CD4-positive, alpha-beta T cell (primary cell): ENCODE measurements around the gene PDE7B. TPM values are rescaled to one million over a fixed set of nuclear protein-coding genes. Genes with fewer than 3 reads are reported as not detected.

Experiments
- ATAC-seq: fragments of 200-7000 bp; cut with Tn5 transposase; one replicate; pipeline ENCODE4 v1.10.0; 2022; ENCODE audit warnings: mild to moderate bottlenecking; ENCODE audit not compliant: poor library complexity
- CTCF ChIA-PET: fragments of 350-600 bp; sonication (Branson Sonifier 250); formaldehyde crosslinking; loops from one replicate; lab custom pipeline; 2021; ENCODE audit warnings: antibody characterized with exemption, inconsistent platforms; lab: Charles Lee
- POLR2A ChIA-PET: fragments of 350-600 bp; sonication (Branson Sonifier 250); formaldehyde crosslinking; loops from one replicate; lab custom pipeline; 2021; ENCODE audit warnings: antibody characterized with exemption, inconsistent platforms; lab: Charles Lee
- DNase-seq, 14 experiments: peaks; one replicate each; pipeline ENCODE4 v3.0.0-alpha.2; 2013 to 2020; ENCODE audit warnings: mixed read lengths in 2 of 14
- H3K27ac ChIP-seq, 2 donors: one replicate each; pipeline versions ENCODE4 v1.5.1 to v1.7.0; 2013; ENCODE audit warnings: low read length in 2 of 2, low read depth in 1 of 2, mild to moderate bottlenecking in 1 of 2
- H3K27me3 ChIP-seq, 2 experiments: 1 replicate in 1 of 2; 2 replicates in 1 of 2; pipeline versions ENCODE4 v1.6.1 to v1.7.0; 2013; ENCODE audit warnings: low read length in 2 of 2, control low read depth in 1 of 2, mild to moderate bottlenecking in 1 of 2, moderate library complexity in 1 of 2; ENCODE audit not compliant: insufficient read depth in 2 of 2, control insufficient read depth in 1 of 2
- H3K36me3 ChIP-seq: one replicate; pipeline ENCODE4 v1.6.1; 2013; ENCODE audit warnings: low read length, control low read depth; ENCODE audit not compliant: insufficient read depth
- H3K4me1 ChIP-seq: one replicate; pipeline ENCODE4 v1.6.1; 2013; ENCODE audit warnings: low read length, control low read depth; ENCODE audit not compliant: insufficient read depth
- H3K4me3 ChIP-seq: one replicate; pipeline ENCODE4 v1.5.1; 2013; ENCODE audit warnings: mild to moderate bottlenecking, low read length, moderate library complexity
- H3K9me3 ChIP-seq, 2 experiments: 1 replicate in 1 of 2; 2 replicates in 1 of 2; pipeline versions ENCODE4 v1.6.1 to v1.7.0; 2013; ENCODE audit warnings: low read length in 2 of 2, mild to moderate bottlenecking in 2 of 2, control low read depth in 1 of 2, moderate library complexity in 1 of 2; ENCODE audit not compliant: control insufficient read depth in 1 of 2, insufficient read depth in 1 of 2
- H3K27ac Mint-ChIP-seq: one replicate; pipeline ENCODE4 v1.8.0; 2020; ENCODE audit warnings: mixed read lengths
- H3K27me3 Mint-ChIP-seq: one replicate; pipeline ENCODE4 v1.8.0; 2021; ENCODE audit warnings: mixed read lengths
- H3K36me3 Mint-ChIP-seq: one replicate; pipeline ENCODE4 v1.8.0; 2021; ENCODE audit warnings: low read depth, mixed read lengths
- H3K4me1 Mint-ChIP-seq: one replicate; pipeline ENCODE4 v1.8.0; 2021; ENCODE audit warnings: low read depth, mixed read lengths
- H3K4me3 Mint-ChIP-seq: one replicate; pipeline ENCODE4 v1.8.0; 2020; ENCODE audit warnings: mild to moderate bottlenecking, mixed read lengths
- H3K9me3 Mint-ChIP-seq: one replicate; pipeline ENCODE4 v1.8.0; 2020; ENCODE audit warnings: mixed read lengths
- CTCF ChIP-seq: fragments of 200-600 bp; IDR thresholded peaks from one replicate; pipeline ENCODE4 v1.8.0; 2022; ENCODE audit warnings: antibody characterized with exemption, mild to moderate bottlenecking
- intact Hi-C, 2 experiments: fragments of 100-400 bp; cut with DNase I in 1 of 2; cut with micrococcal nuclease in 1 of 2; formaldehyde crosslinking; loops; one replicate each; pipeline versions ENCODE4 v1.15.1 to v1.9.0; 2023 to 2025; cut with DNase I, micrococcal nuclease
- total RNA-seq, 174 experiments: library from RNA in 2 of 174; stranded (reverse) in 2 of 174; gene quantifications; one replicate each; pipeline ENCODE4 v1.2.3 and lab custom pipeline; 2021 to 2026

Gene PDE7B
- total RNA-seq, 2 experiments from 2014 or later, result 0.25 to 0.34 TPM

- no peak for ATAC-seq
- Histone ChIP-seq H3K9me3 (no peaks in the 10 kb centered on the region), H3K4me3 (no peak overlapping the region), H3K27me3 (no peaks in the 10 kb centered on the region), H3K36me3 (no peaks in the 10 kb centered on the region), H3K27ac (no peak overlapping the region), H3K4me1 (no peaks in the 10 kb centered on the region)
- DNase-seq, result no peak
- H3K4me3 Mint-ChIP-seq, result no peak overlapping the region
- H3K36me3 Mint-ChIP-seq, result no peaks in the 10 kb centered on the region
- peaks cover 5% of the 10 kb centered on the region for H3K9me3 Mint-ChIP-seq
- TF ChIP-seq CTCF, result no peak
- no peak overlapping the region for H3K27ac Mint-ChIP-seq
- no peaks in the 10 kb centered on the region for H3K4me1 Mint-ChIP-seq
- ChIA-PET CTCF (no interaction called here), POLR2A (no interaction called here)
- intact Hi-C loops, result no loop called here
- peaks cover 4% of the 10 kb centered on the region for H3K27me3 Mint-ChIP-seq
These were observed 207.4 kb downstream of the PDE7B start for GRCh38 chr6:136058852-136059251.

- intact Hi-C loops, result no loop called here
- no peak for ATAC-seq
- Histone ChIP-seq H3K36me3 (no peaks in the 10 kb centered on the region), H3K4me1 (no peaks in the 10 kb centered on the region), H3K4me3 (no peak overlapping the region), H3K27me3 (no peaks in the 10 kb centered on the region), H3K27ac (no peak overlapping the region), H3K9me3 (no peaks in the 10 kb centered on the region)
- Mint-ChIP-seq H3K4me3 (no peak overlapping the region), H3K9me3 (peaks cover 5% of the 10 kb centered on the region), H3K27ac (no peak overlapping the region), H3K27me3 (peaks cover 4% of the 10 kb centered on the region), H3K36me3 (no peaks in the 10 kb centered on the region), H3K4me1 (no peaks in the 10 kb centered on the region)
- no peak for DNase-seq
- no peak for TF ChIP-seq CTCF
- ChIA-PET CTCF (no interaction called here), POLR2A (no interaction called here)
These were observed 207.8 kb downstream of the PDE7B start for GRCh38 chr6:136059308-136059707.

GRCh38 chr6:136060052-136060451, 208.6 kb downstream of the PDE7B start:
- peaks cover 4% of the 10 kb centered on the region for H3K27me3 Mint-ChIP-seq
- H3K36me3 ChIP-seq, result no peaks in the 10 kb centered on the region
- H3K4me3 Mint-ChIP-seq, result no peak overlapping the region
- H3K27ac ChIP-seq, result no peak overlapping the region
- no peak overlapping the region for H3K27ac Mint-ChIP-seq
- H3K4me1 Mint-ChIP-seq, result no peaks in the 10 kb centered on the region
- no peaks in the 10 kb centered on the region for H3K36me3 Mint-ChIP-seq
- no peaks in the 10 kb centered on the region for H3K9me3 ChIP-seq
- H3K9me3 Mint-ChIP-seq, result peaks cover 5% of the 10 kb centered on the region
- no peaks in the 10 kb centered on the region for H3K4me1 ChIP-seq
- H3K4me3 ChIP-seq, result no peak overlapping the region
- DNase-seq (no peak), ATAC-seq (no peak)
- CTCF ChIA-PET, result interaction anchor here (1.4 kb wide), 1 partner anchor 9 kb away, joined by 3 read pairs; no protein-coding TSS in a partner anchor
- TF ChIP-seq CTCF, result no peak
- intact Hi-C loops, result no loop called here
- H3K27me3 ChIP-seq, result no peaks in the 10 kb centered on the region
- POLR2A ChIA-PET, result no interaction called here
